GM19372 (cell line): ENCODE data around the gene SUSD3.

Experiments used
- ATAC-seq: cut with Tn5 transposase; IDR thresholded peaks from one replicate; pipeline ENCODE4 v1.9.1; 2021; ENCODE audit warnings: mild to moderate bottlenecking, low read depth, moderate library complexity; ENCODE audit not compliant: unreplicated experiment

SUSD3 gene

DNA sequence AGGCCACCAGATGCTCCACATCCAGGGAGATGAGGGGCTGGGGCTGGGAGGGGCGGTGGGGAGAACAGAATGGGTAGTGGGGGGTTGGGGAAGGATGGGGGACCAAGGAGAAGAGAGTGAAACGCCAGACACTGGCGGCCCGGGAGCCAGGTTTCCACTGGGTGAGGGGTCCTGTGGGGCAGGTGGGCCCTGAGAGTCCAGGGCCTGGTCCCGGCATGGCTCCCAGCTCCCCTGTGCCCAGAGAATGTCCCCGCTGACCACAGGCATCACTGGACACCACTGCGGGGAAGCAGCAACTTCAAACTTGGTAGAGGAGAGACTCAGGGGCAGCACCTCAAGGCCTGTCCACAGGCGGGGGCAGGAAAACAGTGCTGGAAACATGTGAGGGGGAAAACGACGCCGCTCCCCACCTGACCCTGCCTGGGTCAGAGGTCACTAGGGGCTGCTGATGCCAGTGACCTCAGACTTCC, 62.4 kb downstream of the SUSD3 start:
- ATAC-seq = no peak

GRCh38 chr9:93121316-93122241, 63.1 kb downstream of the SUSD3 start:
- no peak for ATAC-seq

DNA sequence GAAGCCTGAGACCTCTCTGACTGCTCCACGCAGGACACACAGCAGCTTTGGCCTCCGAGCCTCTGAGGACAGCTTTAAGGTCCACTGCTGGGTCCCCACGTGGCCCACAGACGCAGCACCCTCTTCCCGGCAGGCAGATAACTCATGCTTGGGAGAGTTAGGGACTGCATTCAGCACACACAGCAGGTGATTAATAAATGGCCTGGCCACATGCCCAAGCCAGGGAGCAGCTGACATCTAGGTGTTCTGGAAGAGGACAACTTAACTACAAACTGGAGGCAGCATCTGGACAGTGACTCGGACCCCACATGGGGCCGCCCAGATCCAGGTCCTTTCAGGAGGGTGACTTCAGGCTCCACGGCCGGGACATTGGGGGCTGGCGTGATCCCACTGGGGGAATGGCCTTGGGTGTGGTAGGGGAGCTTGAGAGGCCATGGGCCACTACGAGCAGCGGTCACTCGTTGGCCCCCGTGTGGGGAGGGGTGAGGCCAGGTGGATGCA, 64.3 kb downstream of the SUSD3 start:
- ATAC-seq = no peak

DNA sequence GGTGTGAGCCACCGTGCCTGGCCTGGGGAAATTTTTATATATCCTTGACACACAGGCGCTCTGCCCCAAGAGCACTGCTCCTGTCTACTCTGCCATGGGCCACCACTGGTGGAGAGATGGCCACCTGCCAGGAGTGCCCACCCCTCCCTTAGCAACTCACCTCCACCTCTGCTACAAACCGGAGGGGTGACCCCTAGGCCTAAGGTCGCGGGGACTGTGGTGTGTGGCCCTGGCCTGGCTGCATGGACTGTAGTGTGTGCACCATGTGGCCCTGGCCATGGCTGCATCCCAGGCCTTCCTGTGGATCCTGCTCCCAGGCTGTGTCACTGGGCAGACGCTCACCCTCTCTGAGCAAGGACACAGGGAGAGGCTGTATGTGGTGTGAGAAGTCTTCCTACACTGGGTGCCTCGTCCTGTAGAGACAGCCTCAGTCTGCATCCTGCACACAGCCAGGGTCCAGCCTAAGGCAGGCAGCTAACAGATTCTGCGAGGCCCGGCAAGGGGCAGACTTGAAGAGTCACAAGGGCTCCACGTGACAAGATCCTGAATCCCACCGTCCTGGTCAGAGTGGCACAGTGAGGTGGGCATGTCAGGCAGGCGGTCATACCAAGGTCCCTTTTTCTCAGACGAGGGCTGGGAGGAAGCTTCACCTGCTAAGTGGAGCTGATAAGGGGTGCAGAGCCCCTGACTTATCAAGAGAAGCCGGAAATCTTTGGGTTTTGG, 65.2 kb downstream of the SUSD3 start:
- ATAC-seq = no peak

DNA sequence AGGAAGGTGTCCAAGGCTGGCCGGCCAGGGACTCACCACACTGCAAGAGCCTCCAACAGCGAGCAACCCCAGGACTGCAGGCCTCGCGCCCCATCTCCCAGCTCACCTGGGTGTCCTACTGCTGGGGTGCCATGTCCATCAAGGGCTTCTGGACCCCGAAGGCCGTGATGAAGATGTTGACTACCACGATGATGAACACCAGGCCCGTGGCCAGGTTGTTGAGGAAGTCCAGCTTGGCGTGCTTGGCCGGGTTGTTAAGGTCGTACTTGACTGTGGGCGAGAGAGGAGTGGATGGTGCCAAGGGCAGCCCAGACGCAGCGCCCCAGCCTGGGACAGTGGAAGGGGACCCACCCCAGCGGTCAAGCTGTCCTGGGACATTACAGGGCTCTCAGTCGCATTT, 66.3 kb downstream of the SUSD3 start:
- no peak for ATAC-seq

- no peak for ATAC-seq
Observed at GRCh38 chr9:93125331-93125894, 66.9 kb downstream of the SUSD3 start.

DNA sequence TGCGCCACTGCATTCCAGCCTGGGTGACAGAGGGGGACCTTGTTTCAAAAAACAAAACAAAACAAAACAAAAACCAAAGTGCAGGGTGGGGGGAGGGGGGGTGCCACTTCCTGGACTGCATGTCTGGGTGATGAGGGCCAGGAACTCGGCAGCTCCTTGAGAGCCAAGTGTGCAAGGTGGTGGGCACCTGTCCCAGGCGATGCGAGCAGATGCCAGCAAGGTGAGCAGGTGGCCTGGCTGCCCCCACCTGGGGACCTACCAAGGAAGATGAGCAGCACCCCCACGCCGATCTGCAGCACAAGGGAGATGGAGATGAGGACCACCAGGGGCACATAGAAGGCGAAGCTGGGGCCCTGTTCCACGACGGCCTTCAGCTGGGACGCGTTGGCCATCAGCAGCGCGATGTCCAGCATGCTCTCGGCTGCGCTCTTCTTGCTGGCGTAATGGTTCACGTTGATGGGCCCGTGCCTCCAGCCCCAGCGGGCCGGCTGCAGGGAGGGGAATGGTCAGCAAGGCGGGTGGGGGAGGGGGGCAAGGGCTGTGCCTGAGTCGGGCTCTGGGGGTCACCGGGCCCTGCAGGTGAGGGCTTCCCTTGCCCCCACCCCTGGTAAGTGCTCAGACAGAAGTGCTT, 67.8 kb downstream of the SUSD3 start:
- ATAC-seq = no peak

DNA sequence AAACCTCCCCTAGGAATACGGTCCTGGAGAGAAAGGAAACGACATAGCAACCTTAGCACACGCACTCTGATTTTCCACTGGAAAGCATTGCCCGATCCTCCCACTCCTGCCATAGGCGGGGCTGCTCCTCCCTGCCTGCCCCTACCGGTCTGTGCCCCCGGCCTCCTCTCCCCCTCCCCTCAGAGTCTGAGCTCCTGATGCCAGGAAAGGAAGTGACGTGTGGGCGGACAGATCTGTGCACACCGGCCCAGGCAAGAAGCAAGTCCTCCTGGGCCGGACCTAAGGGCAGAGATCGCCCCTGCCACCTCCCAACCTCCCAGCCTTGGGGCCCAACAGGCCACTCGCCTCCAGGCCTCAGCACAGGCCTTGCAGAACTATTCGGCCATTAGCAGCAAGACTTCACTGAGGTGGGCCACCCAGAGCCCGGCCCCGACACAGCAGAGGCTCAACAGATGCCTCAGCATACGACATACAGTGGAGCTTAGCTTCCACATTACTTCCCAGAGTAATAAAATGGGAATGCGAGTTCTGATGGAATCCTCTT, 68.4 kb downstream of the SUSD3 start:
- no peak for ATAC-seq

DNA sequence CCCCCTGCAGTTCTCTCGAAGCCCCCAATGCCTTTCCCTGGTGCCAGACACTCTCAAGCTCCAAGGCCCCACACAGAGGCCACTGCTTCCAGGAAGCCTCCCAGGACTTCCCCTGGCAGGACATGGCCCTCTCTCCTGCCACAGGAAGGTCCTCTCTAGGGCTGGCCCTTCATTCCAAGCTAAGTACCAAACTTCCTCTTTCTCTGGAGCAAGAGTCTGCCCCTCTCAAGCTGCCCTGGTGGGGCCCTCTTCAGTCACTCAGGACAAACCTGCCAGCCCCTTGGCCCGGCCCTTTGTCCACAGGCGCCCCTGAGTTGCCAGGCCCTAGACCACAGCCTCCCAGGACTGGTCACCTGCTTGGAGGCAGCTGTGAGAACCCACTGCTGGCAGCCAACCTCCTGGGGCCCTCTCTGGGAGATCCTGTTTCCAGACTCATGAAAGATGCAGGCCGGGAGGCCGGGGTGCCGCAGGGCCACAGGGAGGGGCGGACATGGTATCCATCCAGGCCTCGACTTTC, 69.0 kb downstream of the SUSD3 start:
- no peak for ATAC-seq

DNA sequence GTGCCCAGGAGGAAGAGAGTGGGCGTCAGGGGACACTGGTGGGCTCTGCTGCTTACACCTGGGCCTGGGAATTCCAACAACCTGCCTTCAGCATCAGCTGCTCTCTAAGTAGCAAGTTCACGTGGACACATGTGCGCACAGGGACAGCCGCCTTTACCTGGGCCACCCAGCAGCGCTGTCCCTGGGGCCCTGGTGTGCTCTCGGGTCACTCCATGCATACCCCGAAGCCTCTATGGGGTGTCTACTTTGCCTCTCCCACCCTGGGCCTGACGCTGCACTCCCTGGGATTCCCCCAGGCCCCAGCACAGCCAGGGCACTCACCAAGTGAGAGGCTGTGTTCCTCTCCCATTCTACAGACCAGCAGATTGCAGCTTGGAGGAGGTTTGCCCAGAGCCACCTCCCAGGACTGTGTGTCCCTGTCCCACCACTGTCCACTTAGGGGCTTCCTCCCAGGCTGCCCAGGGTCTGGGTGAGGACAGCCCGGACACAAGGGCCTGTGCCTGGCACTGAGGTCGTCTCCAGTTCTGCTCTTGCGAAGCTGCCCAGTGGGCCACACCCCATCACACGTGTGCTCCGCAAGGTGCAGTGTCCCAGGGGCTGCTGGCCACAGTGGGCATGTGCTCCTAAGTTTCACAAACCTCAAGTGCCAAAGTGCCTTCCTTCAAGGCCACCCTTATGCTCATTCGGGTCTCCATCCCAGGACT, 69.7 kb downstream of the SUSD3 start:
- ATAC-seq = no peak

DNA sequence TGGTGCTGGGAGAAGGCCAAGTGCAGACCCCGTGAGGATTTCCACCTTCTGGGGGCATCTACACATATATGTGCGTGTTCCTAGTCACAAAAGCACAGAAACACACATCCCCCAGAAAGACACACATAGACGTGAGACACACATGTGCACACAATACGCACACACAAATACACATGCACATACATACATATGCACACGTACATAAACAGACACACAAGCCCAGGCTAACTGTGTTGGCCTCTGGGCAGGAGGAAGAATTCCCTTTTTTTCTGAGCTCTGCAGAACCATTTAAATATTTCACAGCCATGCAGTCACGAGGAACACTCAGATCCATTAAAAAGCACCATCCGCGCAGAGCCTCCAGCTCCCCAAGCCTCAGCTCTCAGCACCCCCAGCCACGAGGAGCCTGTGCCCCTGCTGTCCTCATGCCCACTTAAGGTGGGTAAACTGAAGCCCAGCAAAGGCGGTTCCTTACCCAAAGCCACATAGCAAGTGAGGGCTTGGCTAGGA, 70.3 kb downstream of the SUSD3 start:
- no peak for ATAC-seq

DNA sequence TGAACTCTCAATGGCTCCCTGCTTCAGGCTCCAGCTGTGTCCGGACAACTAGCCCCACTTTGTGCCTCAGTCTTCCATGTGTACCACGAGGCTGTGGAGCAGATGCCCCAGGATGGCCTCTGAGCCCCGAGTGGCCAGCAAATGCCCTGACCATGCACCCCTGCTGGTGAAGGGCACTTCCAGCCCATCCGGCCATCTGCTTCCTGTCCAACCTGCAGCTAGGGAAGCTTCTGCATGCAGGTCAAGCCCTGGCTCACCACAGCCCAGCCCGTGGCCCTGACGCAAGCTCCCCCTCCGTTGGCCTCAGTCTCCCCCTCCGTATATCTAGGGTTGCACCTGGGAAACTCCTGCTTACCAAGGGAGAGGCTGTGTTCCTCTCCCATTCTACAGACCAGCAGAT, 70.8 kb downstream of the SUSD3 start:
- ATAC-seq = no peak

GRCh38 chr9:93129691-93130500, 71.4 kb downstream of the SUSD3 start:
- ATAC-seq = no peak

DNA sequence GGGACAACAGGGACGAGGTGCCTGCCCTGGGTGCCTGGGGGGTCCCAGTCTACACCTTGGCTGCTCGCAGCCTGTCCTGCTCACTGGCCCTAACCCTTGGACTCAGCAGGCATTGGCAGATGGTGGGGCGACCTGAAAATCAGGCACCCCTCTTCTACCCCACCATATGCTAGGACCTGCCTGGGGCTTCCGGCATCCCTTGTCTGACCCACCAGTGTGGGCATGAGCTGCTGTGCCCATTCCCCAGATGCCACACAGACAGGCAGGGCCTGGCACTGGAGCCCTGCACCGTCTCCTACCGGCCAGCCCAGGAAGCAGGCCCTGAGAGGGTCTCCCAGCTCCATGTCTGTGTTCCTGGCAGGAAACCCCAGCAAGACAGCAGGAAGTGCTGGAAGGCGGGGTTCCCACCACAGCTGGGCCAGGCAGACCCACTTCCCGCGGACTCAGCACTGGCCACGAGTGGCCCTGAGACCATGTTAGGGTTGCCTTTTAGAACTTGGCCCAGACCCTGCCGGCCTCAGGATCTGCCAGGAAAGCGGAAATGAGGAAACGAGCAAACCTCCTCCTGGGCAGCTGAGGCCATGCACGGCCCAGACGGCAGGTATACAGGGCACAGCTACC, 72.5 kb downstream of the SUSD3 start:
- ATAC-seq = no peak

DNA sequence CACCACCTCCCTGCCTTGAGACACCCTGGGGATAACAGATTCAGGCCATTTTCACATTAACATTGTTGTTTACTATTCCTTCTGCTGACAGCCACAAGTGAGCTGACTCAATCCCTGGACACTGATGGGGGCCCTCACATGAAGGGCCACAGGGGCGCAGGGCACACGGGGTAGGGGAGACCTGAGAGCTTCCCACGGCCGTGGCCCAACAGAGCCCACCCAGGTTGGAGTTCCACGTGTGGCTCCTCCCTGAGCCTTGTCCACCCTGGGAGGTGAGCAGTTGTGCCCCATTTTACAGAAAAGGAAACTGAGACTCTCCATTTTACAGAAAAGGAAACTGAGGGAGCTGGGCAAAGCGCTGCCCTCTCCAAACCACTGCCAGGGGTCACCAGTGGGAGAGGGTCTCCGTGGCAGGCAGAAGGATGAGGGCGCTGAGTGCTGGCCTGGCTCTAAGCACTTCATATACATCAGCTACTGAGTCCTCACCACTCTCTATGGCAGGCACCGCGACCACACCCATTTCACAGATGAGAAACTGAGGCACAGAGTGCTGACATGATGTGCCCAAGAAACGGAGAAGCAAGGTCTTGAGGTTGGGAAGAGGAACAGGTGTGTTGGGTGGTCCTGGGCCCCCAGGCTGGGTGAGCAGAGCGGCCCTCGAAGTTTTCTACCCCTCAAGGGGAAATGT, 73.2 kb downstream of the SUSD3 start:
- ATAC-seq = no peak

DNA sequence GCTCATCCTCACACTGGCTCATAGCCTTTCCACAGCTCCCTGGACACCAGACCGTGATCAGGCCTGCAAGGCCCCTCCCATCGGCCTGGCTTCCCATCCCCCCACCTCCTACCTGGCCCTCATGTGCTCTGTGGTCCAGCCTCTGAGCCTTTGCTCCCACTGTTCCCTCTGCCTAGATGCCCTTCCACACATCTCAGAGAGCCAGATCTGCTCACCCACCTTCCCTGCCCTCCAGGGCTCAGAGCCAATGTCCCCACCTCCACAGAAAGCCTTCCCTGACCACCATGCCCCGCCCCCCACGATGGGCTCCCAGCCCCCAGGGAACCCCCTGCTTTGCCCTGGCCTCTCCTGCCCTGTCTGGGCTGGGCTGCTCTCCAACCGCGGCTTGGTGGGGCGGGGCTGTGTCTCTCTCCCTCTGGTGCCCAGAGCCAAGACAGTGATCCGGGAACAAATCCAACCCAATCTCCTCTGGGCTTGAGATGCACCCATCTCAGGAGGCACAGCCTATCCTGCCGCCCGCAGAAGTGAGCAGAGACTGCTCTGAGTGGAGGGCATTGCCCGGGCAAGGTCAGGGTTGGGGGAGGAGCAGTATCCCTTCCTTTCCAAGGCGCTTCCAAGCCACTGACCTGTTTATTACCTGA, 73.9 kb downstream of the SUSD3 start:
- ATAC-seq = no peak
